Kidney epithelial cell (primary cell): ENCODE measurements around the gene ITSN1. TPM values are rescaled to one million over a fixed set of nuclear protein-coding genes. Genes with fewer than 3 reads are reported as not detected.
A peak's percentile ranks its signal among the peaks of the same experiment; 100 is the strongest.

Source experiments
- DNase-seq: peaks from one replicate; pipeline ENCODE4 v3.0.0-alpha.2; 2010; ENCODE audit warnings: low read depth
- H3K27me3 ChIP-seq: 2 replicates; pipeline ENCODE4 v1.6.0; 2011; ENCODE audit warnings: low read length; ENCODE audit not compliant: control insufficient read depth, insufficient read depth
- H3K36me3 ChIP-seq: 2 replicates; pipeline ENCODE4 v1.5.1; 2011; ENCODE audit warnings: low read length; ENCODE audit not compliant: control insufficient read depth, insufficient read depth
- H3K4me3 ChIP-seq: 2 replicates; pipeline ENCODE4 v1.5.1; 2011; ENCODE audit warnings: low read depth, mild to moderate bottlenecking, control low read depth, low read length
- total RNA-seq: library from RNA; depleted of rRNA; stranded (reverse); fragments of >200 nt; gene quantifications from 2 replicates; pipeline ENCODE4 v1.2.3, GENCODE V29; 2015
- TF ChIP-seq, protein P1 (sequence below): IDR thresholded peaks from 2 replicates; pipeline ENCODE4 v1.5.1; 2011; ENCODE audit warnings: mild to moderate bottlenecking, moderate library complexity, low read length, control low read depth, inconsistent platforms; ENCODE audit not compliant: insufficient read depth, poor library complexity, severe bottlenecking

The ITSN1 gene
- total RNA-seq, 1 donor from 2014 or later, result 20.4 TPM

DNA sequence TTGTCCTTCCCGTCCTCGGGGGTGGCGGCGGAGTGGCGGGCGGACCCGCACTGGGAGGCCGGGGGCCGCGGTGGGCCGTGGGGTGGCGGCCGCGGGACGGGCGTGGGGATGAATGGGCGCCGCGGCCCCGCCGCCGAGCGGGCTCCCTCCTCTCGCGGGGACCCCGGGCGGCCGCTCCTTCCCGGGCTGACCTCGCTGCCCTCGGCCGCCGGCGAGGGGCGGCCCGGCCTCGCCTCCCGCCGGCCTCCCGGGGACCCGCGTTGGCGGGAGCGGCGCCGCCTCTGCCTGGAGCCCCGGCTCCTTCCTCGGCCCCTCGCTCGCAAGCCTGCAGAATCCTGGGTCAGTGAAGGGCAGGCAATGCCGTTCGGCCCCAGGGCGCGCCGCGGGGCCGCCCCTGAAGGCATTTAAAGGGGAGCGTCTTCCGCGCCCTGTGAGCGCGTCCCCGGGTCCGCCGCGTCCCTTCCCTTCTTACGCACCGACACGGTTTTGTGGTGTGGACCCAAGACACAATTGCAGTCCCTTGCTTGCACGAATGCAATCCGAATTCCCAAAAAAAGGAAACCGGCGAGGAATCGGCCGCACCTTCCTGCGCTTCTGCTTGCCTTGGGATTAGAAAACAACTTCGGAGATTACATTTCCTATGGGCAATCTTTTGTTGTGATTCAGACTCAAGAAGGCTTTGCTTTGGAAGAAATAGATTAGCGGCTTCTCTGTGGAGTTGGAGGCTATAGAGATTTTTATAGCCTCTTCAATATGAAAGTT, 776 bp downstream of the ITSN1 start:
- no peak for DNase-seq

DNA sequence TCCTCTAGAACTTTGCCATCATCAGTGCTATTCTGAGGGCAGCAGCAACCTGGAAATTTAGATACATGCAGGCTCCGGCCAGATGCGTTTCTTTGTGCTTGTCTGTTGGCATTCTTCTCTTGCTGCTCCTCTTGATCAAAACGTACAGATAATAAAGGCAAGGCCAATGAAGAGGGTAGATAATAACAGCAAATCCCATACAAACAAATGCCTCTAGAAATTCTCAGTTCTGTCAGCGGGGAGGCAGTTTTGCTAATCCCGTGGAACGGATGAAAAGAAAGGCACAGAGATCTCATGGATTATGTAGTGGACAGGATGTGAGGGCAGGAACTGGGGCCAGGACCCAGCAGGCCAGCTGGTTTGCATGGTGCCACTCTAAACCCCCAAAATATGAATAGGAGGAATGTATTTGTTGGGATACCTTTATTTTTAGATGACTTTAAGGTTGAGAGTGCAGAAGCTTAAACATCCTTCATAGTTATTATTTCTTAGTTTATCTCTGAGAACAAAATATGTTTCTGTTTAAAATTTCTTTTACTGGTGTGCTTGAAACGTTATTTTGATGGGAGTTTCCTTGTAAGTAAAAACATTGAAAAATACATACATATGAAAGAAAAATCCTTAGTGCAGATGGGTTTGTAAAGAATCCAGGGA, 1.5 kb downstream of the ITSN1 start:
- H3K27me3 ChIP-seq, result no peaks in the 10 kb centered on the region
- no peaks in the 10 kb centered on the region for H3K36me3 ChIP-seq
- TF ChIP-seq, protein P1, sequence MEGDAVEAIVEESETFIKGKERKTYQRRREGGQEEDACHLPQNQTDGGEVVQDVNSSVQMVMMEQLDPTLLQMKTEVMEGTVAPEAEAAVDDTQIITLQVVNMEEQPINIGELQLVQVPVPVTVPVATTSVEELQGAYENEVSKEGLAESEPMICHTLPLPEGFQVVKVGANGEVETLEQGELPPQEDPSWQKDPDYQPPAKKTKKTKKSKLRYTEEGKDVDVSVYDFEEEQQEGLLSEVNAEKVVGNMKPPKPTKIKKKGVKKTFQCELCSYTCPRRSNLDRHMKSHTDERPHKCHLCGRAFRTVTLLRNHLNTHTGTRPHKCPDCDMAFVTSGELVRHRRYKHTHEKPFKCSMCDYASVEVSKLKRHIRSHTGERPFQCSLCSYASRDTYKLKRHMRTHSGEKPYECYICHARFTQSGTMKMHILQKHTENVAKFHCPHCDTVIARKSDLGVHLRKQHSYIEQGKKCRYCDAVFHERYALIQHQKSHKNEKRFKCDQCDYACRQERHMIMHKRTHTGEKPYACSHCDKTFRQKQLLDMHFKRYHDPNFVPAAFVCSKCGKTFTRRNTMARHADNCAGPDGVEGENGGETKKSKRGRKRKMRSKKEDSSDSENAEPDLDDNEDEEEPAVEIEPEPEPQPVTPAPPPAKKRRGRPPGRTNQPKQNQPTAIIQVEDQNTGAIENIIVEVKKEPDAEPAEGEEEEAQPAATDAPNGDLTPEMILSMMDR, result no peak
- no peak for DNase-seq
- H3K4me3 ChIP-seq, result peak overlapping the region; percentile 74

More for the DNA sequence above, 776 bp downstream of the ITSN1 start:
- H3K36me3 ChIP-seq, result no peaks in the 10 kb centered on the region
- TF ChIP-seq, protein P1, result no peak
- peak overlapping the region; percentile 74 for H3K4me3 ChIP-seq
- H3K27me3 ChIP-seq, result no peaks in the 10 kb centered on the region

GRCh38 chr21:33644383-33645074, 2.2 kb downstream of the ITSN1 start:
- Histone ChIP-seq H3K4me3 (peak overlapping the region; percentile 20), H3K27me3 (no peaks in the 10 kb centered on the region), H3K36me3 (no peaks in the 10 kb centered on the region)
- TF ChIP-seq, protein P1, result no peak
- no peak for DNase-seq

- Histone ChIP-seq H3K36me3 (no peaks in the 10 kb centered on the region), H3K27me3 (no peaks in the 10 kb centered on the region), H3K4me3 (no peak overlapping the region)
- TF ChIP-seq, protein P1, result no peak
- DNase-seq, result no peak
Observed at GRCh38 chr21:33645730-33646129, 3.4 kb downstream of the ITSN1 start.

DNA sequence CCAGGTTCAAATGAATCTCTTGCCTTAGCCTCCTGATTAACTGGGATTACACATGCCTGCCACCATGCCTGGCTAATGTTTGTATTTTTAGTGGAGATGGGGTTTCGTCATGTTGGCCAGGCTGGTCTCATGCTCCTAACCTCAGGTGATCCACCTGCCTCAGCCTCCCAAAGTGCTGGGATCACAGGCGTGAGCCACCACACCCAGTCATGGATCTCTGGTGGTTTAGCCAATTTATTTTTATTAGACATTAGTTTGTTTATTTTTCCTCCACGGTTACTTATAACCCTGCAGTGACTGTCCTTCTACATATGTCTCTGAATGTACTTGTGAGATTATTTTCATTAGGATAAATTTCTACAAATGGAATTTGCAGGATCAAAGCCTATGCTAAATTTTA, 5.3 kb downstream of the ITSN1 start:
- DNase-seq, result no peak
- Histone ChIP-seq H3K36me3 (no peaks in the 10 kb centered on the region), H3K27me3 (no peaks in the 10 kb centered on the region), H3K4me3 (no peak overlapping the region)
- TF ChIP-seq, protein P1, result no peak
